ENCODE measurements around the gene RAET1E. TPM values are rescaled to one million over a fixed set of nuclear protein-coding genes. Genes with fewer than 3 reads are reported as not detected.

The RAET1E gene
- total RNA-seq, 1 experiment from 2014 or later = not detected

DNA sequence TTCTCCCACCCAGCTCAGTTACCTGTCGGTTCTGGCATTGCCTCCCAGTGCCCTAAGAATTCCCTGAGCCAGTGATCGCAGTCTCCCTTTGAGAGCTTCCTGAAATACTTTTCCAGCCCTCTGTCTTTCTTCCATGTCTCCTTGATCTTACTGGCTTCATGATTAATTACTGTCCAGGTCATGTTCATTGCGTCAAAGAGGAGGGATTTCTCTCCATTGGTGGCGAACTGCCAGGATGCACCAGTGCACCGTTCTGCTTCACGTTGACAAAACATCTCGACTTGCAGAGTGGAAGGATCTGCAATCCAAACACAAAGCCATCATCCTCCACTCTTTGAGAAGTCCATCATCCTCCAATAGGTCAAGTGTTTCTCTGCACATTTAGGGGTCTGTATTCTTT is 8.6 kb downstream of the RAET1E start:
- Mint-ChIP-seq H3K9me3 (no peaks in the 10 kb centered on the region), H3K27me3 (ENCODE audit: low read depth) (peaks cover 60% of the 10 kb centered on the region), H3K4me1 (peaks cover 0 to 3% of the 10 kb centered on the region in 2 experiments; a peak in 2 of 4 replicates), H3K27ac (no peak overlapping the region), H3K36me3 (ENCODE audit: insufficient read depth in 1 of 3, low read depth in 3 of 3) (no peaks in the 10 kb centered on the region), H3K4me3 (no peak overlapping the region)
- Histone ChIP-seq H3K27ac (ENCODE audit: insufficient read length, low read depth, low read length) (no peak overlapping the region), H3K4me2 (ENCODE audit: insufficient read depth, insufficient read length, low read length) (no peak overlapping the region), H3K9ac (ENCODE audit: extremely low read depth, insufficient read length, low read length) (no peak overlapping the region), H4K91ac (ENCODE audit: insufficient read length, low read depth, low read length) (no peak overlapping the region), H3K14ac (ENCODE audit: insufficient read depth, low read length) (no peak overlapping the region), H4K8ac (replicated peaks; ENCODE audit: insufficient read length, low read depth, low read length) (no peak overlapping the region), H3K9me3 (ENCODE audit: control insufficient read depth, low read depth, low read length) (no peaks in the 10 kb centered on the region), H3K27me3 (ENCODE audit: insufficient read depth, low read length) (no peaks in the 10 kb centered on the region), H2BK15ac (ENCODE audit: low read depth, low read length) (no peak overlapping the region), H3K23me2 (ENCODE audit: insufficient read length, low read depth, low read length, poor library complexity, severe bottlenecking) (no peaks in the 10 kb centered on the region), H3K4ac (ENCODE audit: low read depth, low read length) (no peak overlapping the region), H3K56ac (ENCODE audit: insufficient read length, low read depth, low read length) (no peak overlapping the region), H3K18ac (ENCODE audit: insufficient read length, low read depth, low read length) (no peak overlapping the region), H3K79me1 (ENCODE audit: insufficient read depth, low read depth, low read length, poor library complexity, severe bottlenecking) (no peaks in the 10 kb centered on the region), H2AFZ (ENCODE audit: low read length) (no peak overlapping the region), H3K23ac (ENCODE audit: insufficient read length, low read depth, low read length) (no peak overlapping the region), H4K20me1 (ENCODE audit: control insufficient read depth, insufficient read depth, insufficient read length) (no peaks in the 10 kb centered on the region), H3K4me1 (ENCODE audit: insufficient read depth, low read length) (no peaks in the 10 kb centered on the region), H2AK5ac (ENCODE audit: insufficient read length, low read length) (no peak overlapping the region), H2BK120ac (ENCODE audit: low read depth, low read length, poor library complexity, severe bottlenecking) (no peak overlapping the region), H3T11ph (ENCODE audit: low read length) (no peak overlapping the region), H4K5ac (ENCODE audit: insufficient read length, low read depth, low read length) (no peak overlapping the region), H3K79me2 (ENCODE audit: insufficient read depth, low read length) (no peaks in the 10 kb centered on the region), H2BK12ac (ENCODE audit: insufficient read length, low read depth, low read length) (no peak overlapping the region), H2BK5ac (ENCODE audit: insufficient read length, low read length) (no peak overlapping the region), H2BK20ac (ENCODE audit: low read depth, low read length, poor library complexity, severe bottlenecking) (no peak overlapping the region)
- DNase-seq = no peak
- TF ChIP-seq, protein P1, sequence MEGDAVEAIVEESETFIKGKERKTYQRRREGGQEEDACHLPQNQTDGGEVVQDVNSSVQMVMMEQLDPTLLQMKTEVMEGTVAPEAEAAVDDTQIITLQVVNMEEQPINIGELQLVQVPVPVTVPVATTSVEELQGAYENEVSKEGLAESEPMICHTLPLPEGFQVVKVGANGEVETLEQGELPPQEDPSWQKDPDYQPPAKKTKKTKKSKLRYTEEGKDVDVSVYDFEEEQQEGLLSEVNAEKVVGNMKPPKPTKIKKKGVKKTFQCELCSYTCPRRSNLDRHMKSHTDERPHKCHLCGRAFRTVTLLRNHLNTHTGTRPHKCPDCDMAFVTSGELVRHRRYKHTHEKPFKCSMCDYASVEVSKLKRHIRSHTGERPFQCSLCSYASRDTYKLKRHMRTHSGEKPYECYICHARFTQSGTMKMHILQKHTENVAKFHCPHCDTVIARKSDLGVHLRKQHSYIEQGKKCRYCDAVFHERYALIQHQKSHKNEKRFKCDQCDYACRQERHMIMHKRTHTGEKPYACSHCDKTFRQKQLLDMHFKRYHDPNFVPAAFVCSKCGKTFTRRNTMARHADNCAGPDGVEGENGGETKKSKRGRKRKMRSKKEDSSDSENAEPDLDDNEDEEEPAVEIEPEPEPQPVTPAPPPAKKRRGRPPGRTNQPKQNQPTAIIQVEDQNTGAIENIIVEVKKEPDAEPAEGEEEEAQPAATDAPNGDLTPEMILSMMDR (conservative IDR thresholded peaks at IDR 0.05) = no peak
- no CpG with 5 or more reads among the region's 7 CpGs for WGBS (ENCODE audit: extremely low coverage, insufficient read length, low lambda C conversion rate)
